ENCODE data around the gene ASIC3.

DNA sequence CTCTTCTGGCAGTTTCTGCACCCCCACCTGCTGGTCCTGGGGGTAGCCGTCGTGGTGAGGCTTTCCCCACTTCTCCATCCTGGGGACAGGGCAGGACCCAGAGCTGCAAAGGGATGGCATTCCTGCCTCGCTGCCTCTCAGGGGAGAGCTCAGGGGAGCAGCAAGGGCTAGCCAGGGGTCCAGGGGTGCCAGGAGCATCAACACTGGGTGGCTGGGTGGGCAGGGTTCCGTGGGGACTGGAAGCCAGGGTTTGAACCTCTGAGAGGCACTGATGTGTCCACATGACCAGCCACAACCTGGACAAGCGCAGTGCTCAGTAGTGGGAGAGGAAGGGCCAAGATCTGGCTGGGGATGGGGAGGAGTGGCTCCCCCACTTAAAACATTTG, 14.5 kb upstream of the ASIC3 start:
- TF ChIP-seq, protein P1, sequence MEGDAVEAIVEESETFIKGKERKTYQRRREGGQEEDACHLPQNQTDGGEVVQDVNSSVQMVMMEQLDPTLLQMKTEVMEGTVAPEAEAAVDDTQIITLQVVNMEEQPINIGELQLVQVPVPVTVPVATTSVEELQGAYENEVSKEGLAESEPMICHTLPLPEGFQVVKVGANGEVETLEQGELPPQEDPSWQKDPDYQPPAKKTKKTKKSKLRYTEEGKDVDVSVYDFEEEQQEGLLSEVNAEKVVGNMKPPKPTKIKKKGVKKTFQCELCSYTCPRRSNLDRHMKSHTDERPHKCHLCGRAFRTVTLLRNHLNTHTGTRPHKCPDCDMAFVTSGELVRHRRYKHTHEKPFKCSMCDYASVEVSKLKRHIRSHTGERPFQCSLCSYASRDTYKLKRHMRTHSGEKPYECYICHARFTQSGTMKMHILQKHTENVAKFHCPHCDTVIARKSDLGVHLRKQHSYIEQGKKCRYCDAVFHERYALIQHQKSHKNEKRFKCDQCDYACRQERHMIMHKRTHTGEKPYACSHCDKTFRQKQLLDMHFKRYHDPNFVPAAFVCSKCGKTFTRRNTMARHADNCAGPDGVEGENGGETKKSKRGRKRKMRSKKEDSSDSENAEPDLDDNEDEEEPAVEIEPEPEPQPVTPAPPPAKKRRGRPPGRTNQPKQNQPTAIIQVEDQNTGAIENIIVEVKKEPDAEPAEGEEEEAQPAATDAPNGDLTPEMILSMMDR (IDR thresholded peaks at IDR 0.05), result no peak
- no peak for TF ChIP-seq POLR2AphosphoS5 (IDR thresholded peaks at IDR 0.05)
- TF ChIP-seq POLR2A (IDR thresholded peaks at IDR 0.05), result no peak

All from stomach (tissue), 4 donors.